A549 treated with CpdA at 1 μM for 4 hours (cell line): Measurements from ENCODE around the gene ATP1B1. TPM values are rescaled to one million over a fixed set of nuclear protein-coding genes. Genes with fewer than 3 reads are reported as not detected.

ENCODE experiments used
- total RNA-seq: library from RNA; stranded (reverse); fragments of 200-300 nt; extraction: Qiagen RNA extraction; gene quantifications from 5 replicates; pipeline ENCODE4 v1.2.3, GENCODE V29; 2022; ENCODE audit warnings: low read depth

Gene ATP1B1
- 230 to 281 TPM (median 243 TPM) in 5 replicates for total RNA-seq

GRCh38 chr1:169106095-169106920, at the start of gene ATP1B1:
TSS of gene ATP1B1 (plus strand) at chr1:169106690. CDS start at chr1:169106830, 140 bp downstream.

